Endodermal cell (in vitro differentiated cells): ENCODE data around the gene SGCD. TPM values are rescaled to one million over a fixed set of nuclear protein-coding genes. Genes with fewer than 3 reads are reported as not detected.

Experiments used
- DNase-seq: peaks from one replicate; pipeline ENCODE4 v3.0.0-alpha.2; 2017
- H3K27ac ChIP-seq: 2 replicates; pipeline ENCODE4 v1.5.1; 2013; ENCODE audit warnings: mild to moderate bottlenecking, low read depth, low read length, moderate library complexity
- H3K27me3 ChIP-seq: 2 replicates; pipeline ENCODE4 v1.6.1; 2013; ENCODE audit warnings: mild to moderate bottlenecking, low read length, moderate library complexity; ENCODE audit not compliant: insufficient read depth, control insufficient read depth, poor library complexity, severe bottlenecking
- H3K36me3 ChIP-seq: 2 replicates; pipeline ENCODE4 v1.7.0; 2013; ENCODE audit warnings: mild to moderate bottlenecking, low read length, moderate library complexity; ENCODE audit not compliant: control insufficient read depth, insufficient read depth
- H3K4me1 ChIP-seq: one replicate; pipeline ENCODE4 v1.7.0; 2013; ENCODE audit warnings: low read length; ENCODE audit not compliant: control insufficient read depth, insufficient read depth
- H3K4me3 ChIP-seq: 2 replicates; pipeline ENCODE4 v1.5.1; 2013; ENCODE audit warnings: mild to moderate bottlenecking, low read length, moderate library complexity
- H3K9ac ChIP-seq: 2 replicates; pipeline ENCODE4 v1.6.1; 2013; ENCODE audit warnings: mild to moderate bottlenecking, low read length, moderate library complexity; ENCODE audit not compliant: poor library complexity, severe bottlenecking; ENCODE audit errors: extremely low read depth
- H3K9me3 ChIP-seq: 2 replicates; pipeline ENCODE4 v1.6.1; 2013; ENCODE audit warnings: mild to moderate bottlenecking, low read length, moderate library complexity; ENCODE audit not compliant: control insufficient read depth
- H3K27ac Mint-ChIP-seq: 2 replicates; pipeline ENCODE4 v1.8.0; 2020; ENCODE audit warnings: mixed read lengths
- H3K27me3 Mint-ChIP-seq: 2 replicates; pipeline ENCODE4 v1.8.0; 2021; ENCODE audit warnings: mild to moderate bottlenecking, mixed read lengths; ENCODE audit not compliant: insufficient read depth
- H3K36me3 Mint-ChIP-seq: 2 replicates; pipeline ENCODE4 v1.8.0; 2020; ENCODE audit warnings: low read depth, mixed read lengths
- H3K4me1 Mint-ChIP-seq: 2 replicates; pipeline ENCODE4 v1.8.0; 2020; ENCODE audit warnings: mixed read lengths
- H3K4me3 Mint-ChIP-seq: 2 replicates; pipeline ENCODE4 v1.8.0; 2020; ENCODE audit warnings: mild to moderate bottlenecking, moderate library complexity, mixed read lengths
- H3K9me3 Mint-ChIP-seq: 2 replicates; pipeline ENCODE4 v1.8.0; 2020; ENCODE audit warnings: mild to moderate bottlenecking, mixed read lengths
- WGBS, 2 experiments: methylation state at CpG; one replicate each; pipeline versions ENCODE4 v1.1.5 to v1.1.7; 2013; ENCODE audit warnings: missing lambda C conversion rate in 2 of 2, mixed read lengths in 1 of 2; ENCODE audit not compliant: insufficient coverage in 1 of 2, insufficient read length in 1 of 2; 5-methylcytosine and 5-hydroxymethylcytosine counted together
- total RNA-seq, 2 donors: library from RNA; stranded (reverse); fragmentation: NEBNext Ultra II Directional in 1 of 2; extraction: Animal tissue kit (Norgen Biotek cat#: 25700) in 1 of 2; gene quantifications; 2 replicates in 1 of 2; 3 replicates in 1 of 2; pipeline ENCODE4 v1.2.1, GENCODE V29; 2021
- TF ChIP-seq, protein P1 (sequence below): fragments of 200-600 bp; sonication (generic); conservative IDR thresholded peaks from 2 replicates; pipeline ENCODE4 v1.5.0; 2021; ENCODE audit warnings: antibody characterized with exemption, mild to moderate bottlenecking

SGCD gene
- total RNA-seq, 2 donors from 2014 or later, result 0.04 to 0.42 TPM

- Histone ChIP-seq H3K36me3 (no peaks in the 10 kb centered on the region), H3K4me3 (no peak overlapping the region), H3K27me3 (no peaks in the 10 kb centered on the region), H3K27ac (no peak overlapping the region), H3K9ac (no peak overlapping the region), H3K9me3 (no peaks in the 10 kb centered on the region), H3K4me1 (no peaks in the 10 kb centered on the region)
- 87% methylated on average over 2 of the region's 2 CpGs; no CpG with 5 or more reads in 1 of the 2 experiments for WGBS, 2 experiments
- Mint-ChIP-seq H3K27ac (no peak overlapping the region), H3K9me3 (no peaks in the 10 kb centered on the region), H3K4me3 (no peak overlapping the region), H3K36me3 (no peaks in the 10 kb centered on the region), H3K4me1 (peaks cover 2% of the 10 kb centered on the region), H3K27me3 (no peaks in the 10 kb centered on the region)
- TF ChIP-seq, protein P1, sequence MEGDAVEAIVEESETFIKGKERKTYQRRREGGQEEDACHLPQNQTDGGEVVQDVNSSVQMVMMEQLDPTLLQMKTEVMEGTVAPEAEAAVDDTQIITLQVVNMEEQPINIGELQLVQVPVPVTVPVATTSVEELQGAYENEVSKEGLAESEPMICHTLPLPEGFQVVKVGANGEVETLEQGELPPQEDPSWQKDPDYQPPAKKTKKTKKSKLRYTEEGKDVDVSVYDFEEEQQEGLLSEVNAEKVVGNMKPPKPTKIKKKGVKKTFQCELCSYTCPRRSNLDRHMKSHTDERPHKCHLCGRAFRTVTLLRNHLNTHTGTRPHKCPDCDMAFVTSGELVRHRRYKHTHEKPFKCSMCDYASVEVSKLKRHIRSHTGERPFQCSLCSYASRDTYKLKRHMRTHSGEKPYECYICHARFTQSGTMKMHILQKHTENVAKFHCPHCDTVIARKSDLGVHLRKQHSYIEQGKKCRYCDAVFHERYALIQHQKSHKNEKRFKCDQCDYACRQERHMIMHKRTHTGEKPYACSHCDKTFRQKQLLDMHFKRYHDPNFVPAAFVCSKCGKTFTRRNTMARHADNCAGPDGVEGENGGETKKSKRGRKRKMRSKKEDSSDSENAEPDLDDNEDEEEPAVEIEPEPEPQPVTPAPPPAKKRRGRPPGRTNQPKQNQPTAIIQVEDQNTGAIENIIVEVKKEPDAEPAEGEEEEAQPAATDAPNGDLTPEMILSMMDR, result no peak
- DNase-seq, result no peak
Measured at GRCh38 chr5:156634301-156634700, 307.3 kb downstream of the SGCD start.

DNA sequence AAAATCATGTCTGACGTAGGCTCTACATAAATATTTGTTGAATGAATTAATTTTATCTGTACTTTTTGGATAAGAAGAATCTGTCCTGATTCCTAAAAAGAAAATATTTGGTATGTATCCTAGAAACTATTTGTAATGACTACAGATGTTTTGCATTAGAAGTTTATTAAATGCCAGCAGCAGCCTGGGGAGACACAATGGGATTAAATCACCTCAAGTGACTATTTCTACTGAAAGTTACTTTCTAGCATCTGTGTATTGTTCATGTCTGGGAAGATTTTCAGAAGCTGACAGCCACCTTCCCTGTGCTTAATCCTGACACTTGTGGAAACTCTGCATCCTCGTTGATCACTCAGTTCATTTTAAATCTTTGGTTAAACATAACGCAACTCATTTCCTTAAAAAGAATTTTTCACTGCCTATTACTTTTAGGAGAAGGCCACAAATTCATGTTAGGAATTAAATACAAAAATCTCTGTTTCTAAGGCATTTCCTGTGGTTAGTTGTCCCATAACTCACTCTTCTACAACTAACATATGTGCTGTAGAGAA lies 313.8 kb downstream of the SGCD start:
- Mint-ChIP-seq H3K27ac (no peak overlapping the region), H3K4me1 (peaks cover 3% of the 10 kb centered on the region), H3K4me3 (no peak overlapping the region), H3K27me3 (no peaks in the 10 kb centered on the region), H3K36me3 (no peaks in the 10 kb centered on the region), H3K9me3 (no peaks in the 10 kb centered on the region)
- H3K9ac ChIP-seq, result no peak overlapping the region
- TF ChIP-seq, protein P1, result no peak
- H3K4me3 ChIP-seq, result no peak overlapping the region
- no peaks in the 10 kb centered on the region for H3K4me1 ChIP-seq
- 83% methylated on average over 3 of the region's 3 CpGs; no CpG with 5 or more reads in 1 of the 2 experiments for WGBS, 2 experiments
- no peaks in the 10 kb centered on the region for H3K27me3 ChIP-seq
- no peaks in the 10 kb centered on the region for H3K9me3 ChIP-seq
- H3K27ac ChIP-seq, result no peak overlapping the region
- H3K36me3 ChIP-seq, result no peaks in the 10 kb centered on the region
- DNase-seq, result no peak

GRCh38 chr5:156641686-156642085 lies 314.7 kb downstream of the SGCD start:
- no peaks in the 10 kb centered on the region for H3K9me3 ChIP-seq
- TF ChIP-seq, protein P1, result no peak
- no peak overlapping the region for H3K4me3 ChIP-seq
- H3K36me3 ChIP-seq, result no peaks in the 10 kb centered on the region
- no peaks in the 10 kb centered on the region for H3K36me3 Mint-ChIP-seq
- WGBS, 2 experiments, result 88 to 91% methylated on average over 1 of the region's 1 CpG
- no peak overlapping the region for H3K4me3 Mint-ChIP-seq
- no peak overlapping the region for H3K27ac ChIP-seq
- H3K4me1 Mint-ChIP-seq, result peaks cover 11% of the 10 kb centered on the region
- H3K4me1 ChIP-seq, result peaks cover 2% of the 10 kb centered on the region
- no peaks in the 10 kb centered on the region for H3K27me3 Mint-ChIP-seq
- no peak overlapping the region for H3K9ac ChIP-seq
- H3K27ac Mint-ChIP-seq, result no peak overlapping the region
- DNase-seq, result no peak
- no peaks in the 10 kb centered on the region for H3K27me3 ChIP-seq
- H3K9me3 Mint-ChIP-seq, result no peaks in the 10 kb centered on the region
